Panc1 (cell line): Measurements from ENCODE around the gene STAB1. TPM values are rescaled to one million over a fixed set of nuclear protein-coding genes. Genes with fewer than 3 reads are reported as not detected.

Source experiments
- ATAC-seq: fragments of 200-7000 bp; cut with Tn5 transposase; 2 replicates; pipeline ENCODE4 v1.9.1; 2020; ENCODE audit warnings: mild to moderate bottlenecking, moderate library complexity
- BruUV-seq: library from RNA; stranded (reverse); fragments of 400-500 nt; replicated peaks from 2 replicates; lab custom pipeline; 2021; lab: Mats Ljungman, UMichigan
- CTCF ChIA-PET: fragments of 300-600 bp; sonication (Branson Sonifier 250); formaldehyde crosslinking; loops from one replicate; lab custom pipeline; 2022; ENCODE audit warnings: antibody characterized with exemption; lab: Charles Lee
- POLR2A ChIA-PET: fragments of 300-600 bp; sonication (Branson Sonifier 250); formaldehyde crosslinking; loops from one replicate; lab custom pipeline; 2022; ENCODE audit warnings: antibody characterized with exemption; lab: Charles Lee
- DNase-seq: peaks from one replicate; pipeline ENCODE4 v3.0.0-alpha.2; 2010; ENCODE audit warnings: low read depth, low spot score
- H3K27ac ChIP-seq: 2 replicates; pipeline ENCODE4 v1.5.1; 2011; ENCODE audit warnings: mild to moderate bottlenecking, low read length, inconsistent platforms
- H3K27me3 ChIP-seq: fragments of 200-500 bp; sonication (Bioruptor generic); 2 replicates; pipeline ENCODE4 v1.6.0; 2014; ENCODE audit warnings: low read length, inconsistent platforms; ENCODE audit not compliant: control insufficient read depth, insufficient read depth
- H3K36me3 ChIP-seq: fragments of 200-500 bp; sonication (Bioruptor generic); 2 replicates; pipeline ENCODE4 v1.5.1; 2014; ENCODE audit warnings: inconsistent platforms, mild to moderate bottlenecking, low read length, moderate library complexity; ENCODE audit not compliant: control insufficient read depth, insufficient read depth
- H3K4me1 ChIP-seq: 2 replicates; pipeline ENCODE4 v1.5.1; 2011; ENCODE audit warnings: inconsistent platforms, mild to moderate bottlenecking, low read length, moderate library complexity; ENCODE audit not compliant: control insufficient read depth, insufficient read depth
- H3K4me3 ChIP-seq, 2 experiments: 2 replicates each; pipeline ENCODE4 v1.5.1; 2011 to 2012; ENCODE audit warnings: low read depth in 2 of 2, low read length in 2 of 2, mild to moderate bottlenecking in 2 of 2, inconsistent platforms in 1 of 2, moderate library complexity in 1 of 2
- H3K9me3 ChIP-seq: fragments of 200-500 bp; sonication (Bioruptor generic); 2 replicates; pipeline ENCODE4 v1.5.1; 2014; ENCODE audit warnings: low read depth, mild to moderate bottlenecking, inconsistent platforms, low read length, moderate library complexity; ENCODE audit not compliant: control insufficient read depth, insufficient read depth
- POLR2AphosphoS5 ChIP-seq: IDR thresholded peaks from 2 replicates; pipeline ENCODE4 v1.6.1; 2012; ENCODE audit warnings: mild to moderate bottlenecking, low read depth, low read length, moderate library complexity
- SIN3A ChIP-seq: IDR thresholded peaks from 2 replicates; pipeline ENCODE4 v1.6.1; 2012; ENCODE audit warnings: low read depth, mild to moderate bottlenecking, low read length, moderate library complexity, borderline replicate concordance; ENCODE audit not compliant: insufficient read depth
- TCF7L2 ChIP-seq: IDR thresholded peaks from 2 replicates; pipeline ENCODE4 v1.6.1; 2011; ENCODE audit warnings: mild to moderate bottlenecking, low read depth, low read length, inconsistent platforms
- in situ Hi-C: cut with HindIII; loops from 2 replicates; pipeline ENCODE4 v1.10.0; 2016; ENCODE audit warnings: low sequenced_read_pairs, low pct_unique_long_range_greater_than_20kb
- intact Hi-C: fragments of 100-400 bp; cut with micrococcal nuclease; formaldehyde crosslinking; loops from one replicate; pipeline ENCODE4 v1.10.0; 2022; ENCODE audit not compliant: unreplicated experiment
- total RNA-seq: library from RNA; stranded (reverse); gene quantifications from one replicate; pipeline ENCODE4 v1.2.1, GENCODE V29; 2021; ENCODE audit not compliant: unreplicated experiment
- TF ChIP-seq, protein P1 (sequence below): fragments of 450-650 bp; IDR thresholded peaks from 2 replicates; pipeline ENCODE4 v1.5.1; 2017; ENCODE audit warnings: mild to moderate bottlenecking
- TF ChIP-seq, protein P2 (sequence below), 2 experiments: IDR thresholded peaks; 2 replicates each; pipeline ENCODE4 v1.6.1; 2011 to 2012; ENCODE audit warnings: low read depth in 2 of 2, control low read depth in 1 of 2, low read length in 1 of 2, mild to moderate bottlenecking in 1 of 2, moderate library complexity in 1 of 2; ENCODE audit not compliant: insufficient read depth in 1 of 2

Gene STAB1
- total RNA-seq, 1 experiment from 2014 or later, result 0.39 TPM

GRCh38 chr3:52468336-52468735 is 26.8 kb upstream of the STAB1 start:
- H3K27me3 ChIP-seq, result no peaks in the 10 kb centered on the region
- no peaks in the 10 kb centered on the region for H3K9me3 ChIP-seq
- no peaks in the 10 kb centered on the region for H3K36me3 ChIP-seq
- no peak overlapping the region for H3K27ac ChIP-seq
- POLR2A ChIA-PET, result no interaction called here
- TF ChIP-seq SIN3A (no peak), TCF7L2 (no peak), POLR2AphosphoS5 (no peak)
- TF ChIP-seq, protein P1, sequence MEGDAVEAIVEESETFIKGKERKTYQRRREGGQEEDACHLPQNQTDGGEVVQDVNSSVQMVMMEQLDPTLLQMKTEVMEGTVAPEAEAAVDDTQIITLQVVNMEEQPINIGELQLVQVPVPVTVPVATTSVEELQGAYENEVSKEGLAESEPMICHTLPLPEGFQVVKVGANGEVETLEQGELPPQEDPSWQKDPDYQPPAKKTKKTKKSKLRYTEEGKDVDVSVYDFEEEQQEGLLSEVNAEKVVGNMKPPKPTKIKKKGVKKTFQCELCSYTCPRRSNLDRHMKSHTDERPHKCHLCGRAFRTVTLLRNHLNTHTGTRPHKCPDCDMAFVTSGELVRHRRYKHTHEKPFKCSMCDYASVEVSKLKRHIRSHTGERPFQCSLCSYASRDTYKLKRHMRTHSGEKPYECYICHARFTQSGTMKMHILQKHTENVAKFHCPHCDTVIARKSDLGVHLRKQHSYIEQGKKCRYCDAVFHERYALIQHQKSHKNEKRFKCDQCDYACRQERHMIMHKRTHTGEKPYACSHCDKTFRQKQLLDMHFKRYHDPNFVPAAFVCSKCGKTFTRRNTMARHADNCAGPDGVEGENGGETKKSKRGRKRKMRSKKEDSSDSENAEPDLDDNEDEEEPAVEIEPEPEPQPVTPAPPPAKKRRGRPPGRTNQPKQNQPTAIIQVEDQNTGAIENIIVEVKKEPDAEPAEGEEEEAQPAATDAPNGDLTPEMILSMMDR, result no peak
- TF ChIP-seq, protein P2, sequence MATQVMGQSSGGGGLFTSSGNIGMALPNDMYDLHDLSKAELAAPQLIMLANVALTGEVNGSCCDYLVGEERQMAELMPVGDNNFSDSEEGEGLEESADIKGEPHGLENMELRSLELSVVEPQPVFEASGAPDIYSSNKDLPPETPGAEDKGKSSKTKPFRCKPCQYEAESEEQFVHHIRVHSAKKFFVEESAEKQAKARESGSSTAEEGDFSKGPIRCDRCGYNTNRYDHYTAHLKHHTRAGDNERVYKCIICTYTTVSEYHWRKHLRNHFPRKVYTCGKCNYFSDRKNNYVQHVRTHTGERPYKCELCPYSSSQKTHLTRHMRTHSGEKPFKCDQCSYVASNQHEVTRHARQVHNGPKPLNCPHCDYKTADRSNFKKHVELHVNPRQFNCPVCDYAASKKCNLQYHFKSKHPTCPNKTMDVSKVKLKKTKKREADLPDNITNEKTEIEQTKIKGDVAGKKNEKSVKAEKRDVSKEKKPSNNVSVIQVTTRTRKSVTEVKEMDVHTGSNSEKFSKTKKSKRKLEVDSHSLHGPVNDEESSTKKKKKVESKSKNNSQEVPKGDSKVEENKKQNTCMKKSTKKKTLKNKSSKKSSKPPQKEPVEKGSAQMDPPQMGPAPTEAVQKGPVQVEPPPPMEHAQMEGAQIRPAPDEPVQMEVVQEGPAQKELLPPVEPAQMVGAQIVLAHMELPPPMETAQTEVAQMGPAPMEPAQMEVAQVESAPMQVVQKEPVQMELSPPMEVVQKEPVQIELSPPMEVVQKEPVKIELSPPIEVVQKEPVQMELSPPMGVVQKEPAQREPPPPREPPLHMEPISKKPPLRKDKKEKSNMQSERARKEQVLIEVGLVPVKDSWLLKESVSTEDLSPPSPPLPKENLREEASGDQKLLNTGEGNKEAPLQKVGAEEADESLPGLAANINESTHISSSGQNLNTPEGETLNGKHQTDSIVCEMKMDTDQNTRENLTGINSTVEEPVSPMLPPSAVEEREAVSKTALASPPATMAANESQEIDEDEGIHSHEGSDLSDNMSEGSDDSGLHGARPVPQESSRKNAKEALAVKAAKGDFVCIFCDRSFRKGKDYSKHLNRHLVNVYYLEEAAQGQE (IDR thresholded peaks at IDR 0.05; ENCODE audit: insufficient read depth in 1 of 2, low read depth in 2 of 2, low read length in 1 of 2), result no peak
- intact Hi-C loops (no loop called here), in situ Hi-C loops (no loop called here)
- ATAC-seq (no peak), DNase-seq (no peak)
- no TSS peak for BruUV-seq
- H3K4me3 ChIP-seq, result no peak overlapping the region
- CTCF ChIA-PET, result no interaction called here
- no peaks in the 10 kb centered on the region for H3K4me1 ChIP-seq

DNA sequence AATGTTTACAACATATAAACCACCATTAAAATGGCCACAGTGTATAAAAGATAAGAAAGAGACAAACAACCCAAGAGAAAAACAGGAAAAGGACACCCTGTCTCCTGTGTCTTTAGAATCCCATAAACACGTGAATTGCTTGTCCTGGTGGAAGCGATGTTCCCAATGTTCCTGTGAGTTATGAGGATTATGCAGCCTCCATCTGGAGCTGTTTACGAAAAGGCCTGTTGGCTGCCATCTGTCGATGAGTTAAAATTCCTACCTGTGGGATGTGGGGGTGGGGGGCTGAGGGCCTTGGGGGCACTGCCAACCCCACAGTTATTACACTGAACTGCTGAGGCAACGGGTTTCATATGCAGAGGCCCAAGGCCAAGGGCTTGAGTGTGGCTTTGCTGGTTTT is 26.1 kb upstream of the STAB1 start:
- POLR2A ChIA-PET, result no interaction called here

More for the DNA sequence above, 26.1 kb upstream of the STAB1 start:
- H3K4me3 ChIP-seq, result no peak overlapping the region
- H3K4me1 ChIP-seq, result no peaks in the 10 kb centered on the region
- H3K9me3 ChIP-seq, result no peaks in the 10 kb centered on the region
- DNase-seq (no peak), ATAC-seq (no peak)
- TF ChIP-seq, protein P2 (IDR thresholded peaks at IDR 0.05; ENCODE audit: insufficient read depth in 1 of 2, low read depth in 2 of 2, low read length in 1 of 2), result no peak
- TF ChIP-seq TCF7L2 (no peak), POLR2AphosphoS5 (no peak), SIN3A (no peak)
- TF ChIP-seq, protein P1, result no peak
- BruUV-seq, result no TSS peak
- no peaks in the 10 kb centered on the region for H3K27me3 ChIP-seq
- no peaks in the 10 kb centered on the region for H3K36me3 ChIP-seq
- CTCF ChIA-PET, result no interaction called here
- H3K27ac ChIP-seq, result no peak overlapping the region
- in situ Hi-C loops (no loop called here), intact Hi-C loops (no loop called here)
